Ovary (tissue), 9 donors: ENCODE measurements around the gene ARHGEF26. TPM values are rescaled to one million over a fixed set of nuclear protein-coding genes. Genes with fewer than 3 reads are reported as not detected.

Experiments
- DNase-seq, 5 donors: peaks; one replicate each; pipeline ENCODE4 v3.0.0-alpha.2; 2019 to 2020
- H3K27ac ChIP-seq, 2 donors: fragments of 200-600 bp; one replicate each; pipeline versions ENCODE4 v1.5.1 to v1.8.0; 2019 to 2022
- H3K27me3 ChIP-seq: fragments of 200-600 bp; one replicate; pipeline ENCODE4 v1.8.0; 2022
- H3K36me3 ChIP-seq: fragments of 200-600 bp; sonication (generic); one replicate; pipeline ENCODE4 v1.5.1; 2019
- H3K4me1 ChIP-seq: one replicate; pipeline ENCODE4 v1.8.1; 2013; ENCODE audit warnings: mild to moderate bottlenecking, moderate library complexity; ENCODE audit not compliant: insufficient read depth
- H3K4me3 ChIP-seq: fragments of 200-600 bp; sonication (generic); one replicate; pipeline ENCODE4 v1.5.1; 2017
- H3K9me3 ChIP-seq, 2 donors: fragments of 200-600 bp in 1 of 2; sonication (generic) in 1 of 2; one replicate each; pipeline versions ENCODE4 v1.5.1 to v1.8.1; 2013 to 2019; ENCODE audit warnings: mild to moderate bottlenecking in 1 of 2, moderate library complexity in 1 of 2
- EP300 ChIP-seq: sonication (generic); formaldehyde crosslinking; IDR thresholded peaks from one replicate; pipeline ENCODE4 v1.6.1; 2017; ENCODE audit warnings: antibody characterized with exemption
- POLR2A ChIP-seq: fragments of 450-650 bp; IDR thresholded peaks from one replicate; pipeline ENCODE4 v1.6.1; 2017; ENCODE audit warnings: antibody characterized with exemption, mild to moderate bottlenecking, moderate library complexity
- WGBS, 3 donors: extraction: QIAGEN DNeasy Blood & Tissue Kit in 1 of 3; methylation state at CpG; one replicate each; pipeline versions ENCODE4 v1.1.5 to v1.1.7; 2013 to 2017; 5-methylcytosine and 5-hydroxymethylcytosine counted together
- intact Hi-C, 4 donors: fragments of 100-400 bp; cut with DNase I; formaldehyde crosslinking; loops; one replicate each; pipeline versions ENCODE4 v1.11.0 to v1.15.1; 2022 to 2023
- polyA plus RNA-seq, 2 donors: library from polyadenylated mRNA; stranded (reverse); fragments of 200-250 nt in 1 of 2; fragments of 350-450 nt in 1 of 2; fragmentation: Illumina TruSeq in 1 of 2; extraction: RNeasy Lipid Tissue Mini Kit (QIAGEN cat#74804) in 1 of 2; gene quantifications; one replicate each; pipeline ENCODE4 v1.2.3, GENCODE V29; 2013 to 2014
- total RNA-seq, 7 donors: library from RNA; depleted of rRNA in 2 of 7; stranded (reverse); fragments of >200 nt in 2 of 7; fragmentation: NEBNext Ultra II Directional in 3 of 7; extraction: Animal tissue kit (Norgen Biotek cat#: 25700) in 3 of 7; gene quantifications; one replicate each; pipeline versions ENCODE4 v1.1.0 to v1.2.4, GENCODE V29; 2016 to 2023
- TF ChIP-seq, protein P1 (sequence below), 3 donors: fragments of 450-650 bp in 2 of 3; fragments of 200-600 bp in 1 of 3; IDR thresholded peaks; one replicate each; pipeline versions ENCODE4 v1.5.1 to v1.8.0; 2016 to 2022; ENCODE audit warnings: antibody characterized with exemption in 3 of 3, mild to moderate bottlenecking in 1 of 3
- donor health status: DM: no; HTN: no; CAD: no; lungs with moderate emphysema.
- donor health status: DM: no; HTN: no; CAD: no.
- donor health status: Bipolar disorder and iron deficiency.
- donor health status: DM: yes; HTN: yes; CAD: no.
- donor health status: DM: no; HTN: no; CAD: no.
- donor health status: DM: yes; HTN: yes; CAD: no.

The ARHGEF26 gene
- total and polyA plus RNA-seq, 9 donors, result 6.9 to 14.4 (median 11.7) TPM

DNA sequence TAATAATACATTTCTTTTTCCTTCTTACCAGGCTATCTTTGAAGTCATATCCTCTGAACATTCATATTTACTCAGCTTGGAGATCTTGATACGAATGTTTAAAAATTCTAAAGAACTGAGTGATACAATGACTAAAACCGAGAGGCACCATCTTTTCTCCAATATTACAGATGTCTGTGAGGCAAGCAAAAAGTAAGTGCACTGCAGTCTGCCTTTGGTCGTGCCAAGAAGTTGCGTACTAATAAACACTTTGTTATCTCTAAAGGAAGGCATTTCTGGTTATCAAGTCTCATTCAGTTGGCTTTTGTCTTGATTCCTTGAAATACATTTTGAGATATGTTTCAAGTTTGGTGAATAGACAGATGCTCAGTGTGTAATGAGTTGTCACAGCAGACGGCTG lies 31.6 kb downstream of the ARHGEF26 start:
- WGBS, 3 donors, result 93 to 95% (median 94%) methylated on average over 5 of the region's 5 CpGs
- no peak for DNase-seq
- Histone ChIP-seq H3K27me3 (no peaks in the 10 kb centered on the region), H3K9me3 (no peaks in the 10 kb centered on the region), H3K4me1 (no peaks in the 10 kb centered on the region), H3K27ac (no peak overlapping the region), H3K36me3 (no peaks in the 10 kb centered on the region), H3K4me3 (no peak overlapping the region)
- TF ChIP-seq POLR2A (no peak), EP300 (no peak)
- TF ChIP-seq, protein P1, sequence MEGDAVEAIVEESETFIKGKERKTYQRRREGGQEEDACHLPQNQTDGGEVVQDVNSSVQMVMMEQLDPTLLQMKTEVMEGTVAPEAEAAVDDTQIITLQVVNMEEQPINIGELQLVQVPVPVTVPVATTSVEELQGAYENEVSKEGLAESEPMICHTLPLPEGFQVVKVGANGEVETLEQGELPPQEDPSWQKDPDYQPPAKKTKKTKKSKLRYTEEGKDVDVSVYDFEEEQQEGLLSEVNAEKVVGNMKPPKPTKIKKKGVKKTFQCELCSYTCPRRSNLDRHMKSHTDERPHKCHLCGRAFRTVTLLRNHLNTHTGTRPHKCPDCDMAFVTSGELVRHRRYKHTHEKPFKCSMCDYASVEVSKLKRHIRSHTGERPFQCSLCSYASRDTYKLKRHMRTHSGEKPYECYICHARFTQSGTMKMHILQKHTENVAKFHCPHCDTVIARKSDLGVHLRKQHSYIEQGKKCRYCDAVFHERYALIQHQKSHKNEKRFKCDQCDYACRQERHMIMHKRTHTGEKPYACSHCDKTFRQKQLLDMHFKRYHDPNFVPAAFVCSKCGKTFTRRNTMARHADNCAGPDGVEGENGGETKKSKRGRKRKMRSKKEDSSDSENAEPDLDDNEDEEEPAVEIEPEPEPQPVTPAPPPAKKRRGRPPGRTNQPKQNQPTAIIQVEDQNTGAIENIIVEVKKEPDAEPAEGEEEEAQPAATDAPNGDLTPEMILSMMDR (IDR thresholded peaks at IDR 0.05), result no peak
- intact Hi-C loops, result no loop called here

GRCh38 chr3:154156530-154156929 lies 35.3 kb downstream of the ARHGEF26 start:
- intact Hi-C loops, result no loop called here
- no peaks in the 10 kb centered on the region for H3K36me3 ChIP-seq
- H3K9me3 ChIP-seq, result no peaks in the 10 kb centered on the region
- H3K4me1 ChIP-seq, result no peaks in the 10 kb centered on the region
- 93 to 96% (median 93%) methylated on average over 1 of the region's 1 CpG for WGBS, 3 donors
- no peak overlapping the region for H3K4me3 ChIP-seq
- TF ChIP-seq POLR2A (no peak), EP300 (no peak)
- TF ChIP-seq, protein P1 (IDR thresholded peaks at IDR 0.05), result no peak
- no peak overlapping the region for H3K27ac ChIP-seq
- no peaks in the 10 kb centered on the region for H3K27me3 ChIP-seq
- DNase-seq, result no peak

GRCh38 chr3:154161806-154162205 lies 40.6 kb downstream of the ARHGEF26 start:
- H3K27ac ChIP-seq, result no peak overlapping the region
- TF ChIP-seq POLR2A, result no peak
- TF ChIP-seq, protein P1 (IDR thresholded peaks at IDR 0.05), result no peak
- TF ChIP-seq EP300, result no peak
- DNase-seq, result no peak
- H3K27me3 ChIP-seq, result no peaks in the 10 kb centered on the region
- H3K4me1 ChIP-seq, result no peaks in the 10 kb centered on the region
- no peaks in the 10 kb centered on the region for H3K36me3 ChIP-seq
- intact Hi-C loops, result no loop called here
- no peak overlapping the region for H3K4me3 ChIP-seq
- no peaks in the 10 kb centered on the region for H3K9me3 ChIP-seq

DNA sequence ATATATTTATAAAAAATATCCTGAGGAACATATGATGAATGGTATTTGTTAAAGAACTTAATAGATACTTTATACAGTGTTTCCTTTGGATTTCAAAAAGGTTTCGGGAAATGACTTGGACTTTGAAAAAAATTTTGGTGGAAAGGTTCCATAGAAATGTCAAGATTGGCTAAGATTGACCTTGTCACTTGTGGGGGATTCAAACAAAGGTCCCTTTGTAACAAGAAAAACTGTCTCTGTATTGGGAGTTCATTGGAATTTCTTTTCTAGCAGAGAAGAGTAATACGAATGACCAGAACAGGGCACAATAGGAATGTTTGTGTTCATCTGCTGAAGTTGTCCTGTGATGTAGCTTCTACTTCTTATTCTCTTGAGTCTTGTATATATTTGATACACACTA lies 43.2 kb downstream of the ARHGEF26 start:
- intact Hi-C loops, result no loop called here
- Histone ChIP-seq H3K27ac (no peak overlapping the region), H3K9me3 (no peaks in the 10 kb centered on the region), H3K36me3 (no peaks in the 10 kb centered on the region), H3K4me3 (no peak overlapping the region), H3K4me1 (no peaks in the 10 kb centered on the region), H3K27me3 (no peaks in the 10 kb centered on the region)
- 71 to 83% (median 76%) methylated on average over 2 of the region's 2 CpGs for WGBS, 3 donors
- no peak for DNase-seq
- TF ChIP-seq POLR2A, result no peak
- TF ChIP-seq EP300, result no peak
- TF ChIP-seq, protein P1 (IDR thresholded peaks at IDR 0.05), result no peak
